ENCODE data around the gene MPP2.

Gene MPP2

GRCh38 chr17:43951750-43952149, 44.4 kb upstream of the MPP2 start:
- Mint-ChIP-seq H3K4me3 (no peak overlapping the region), H3K27me3 (ENCODE audit: low read depth) (peaks cover 88% of the 10 kb centered on the region), H3K4me1 (peaks cover 8% of the 10 kb centered on the region), H3K36me3 (ENCODE audit: low read depth) (no peaks in the 10 kb centered on the region), H3K27ac (no peak overlapping the region), H3K9me3 (no peaks in the 10 kb centered on the region)
- no peak for TF ChIP-seq CTCF (IDR thresholded peaks at IDR 0.05; ENCODE audit: unreplicated experiment in 3 of 3)

GRCh38 chr17:43950554-43950953, 43.2 kb upstream of the MPP2 start:
- Mint-ChIP-seq H3K27ac (no peak overlapping the region), H3K4me3 (no peak overlapping the region), H3K36me3 (ENCODE audit: low read depth) (no peaks in the 10 kb centered on the region), H3K9me3 (no peaks in the 10 kb centered on the region), H3K27me3 (ENCODE audit: low read depth) (peaks cover 76% of the 10 kb centered on the region), H3K4me1 (peaks cover 8% of the 10 kb centered on the region)
- TF ChIP-seq CTCF (IDR thresholded peaks at IDR 0.05; ENCODE audit: unreplicated experiment in 3 of 3), result no peak

GRCh38 chr17:43949781-43950180, 42.4 kb upstream of the MPP2 start:
- peaks cover 8% of the 10 kb centered on the region for H3K4me1 Mint-ChIP-seq
- H3K27ac Mint-ChIP-seq, result no peak overlapping the region
- no peak for TF ChIP-seq CTCF (IDR thresholded peaks at IDR 0.05; ENCODE audit: unreplicated experiment in 3 of 3)
- no peaks in the 10 kb centered on the region for H3K36me3 Mint-ChIP-seq (ENCODE audit: low read depth)
- H3K9me3 Mint-ChIP-seq, result no peaks in the 10 kb centered on the region
- H3K27me3 Mint-ChIP-seq (ENCODE audit: low read depth), result peaks cover 68% of the 10 kb centered on the region
- H3K4me3 Mint-ChIP-seq, result no peak overlapping the region

GRCh38 chr17:43946781-43947180, 39.4 kb upstream of the MPP2 start:
- no peaks in the 10 kb centered on the region for H3K9me3 Mint-ChIP-seq
- H3K27ac Mint-ChIP-seq, result no peak overlapping the region
- no peak for TF ChIP-seq CTCF (IDR thresholded peaks at IDR 0.05; ENCODE audit: unreplicated experiment in 3 of 3)
- no peaks in the 10 kb centered on the region for H3K4me1 Mint-ChIP-seq
- no peaks in the 10 kb centered on the region for H3K36me3 Mint-ChIP-seq (ENCODE audit: low read depth)
- peaks cover 46% of the 10 kb centered on the region for H3K27me3 Mint-ChIP-seq (ENCODE audit: low read depth)
- no peak overlapping the region for H3K4me3 Mint-ChIP-seq

- no peak overlapping the region for H3K4me3 Mint-ChIP-seq
- no peaks in the 10 kb centered on the region for H3K9me3 Mint-ChIP-seq
- no peak overlapping the region for H3K27ac Mint-ChIP-seq
- H3K4me1 Mint-ChIP-seq, result peaks cover 4% of the 10 kb centered on the region
- H3K36me3 Mint-ChIP-seq (ENCODE audit: low read depth), result no peaks in the 10 kb centered on the region
- peaks cover 43% of the 10 kb centered on the region for H3K27me3 Mint-ChIP-seq (ENCODE audit: low read depth)
- no peak for TF ChIP-seq CTCF (IDR thresholded peaks at IDR 0.05; ENCODE audit: unreplicated experiment in 3 of 3)
These were observed 37.9 kb upstream of the MPP2 start for GRCh38 chr17:43945074-43945829.

- Mint-ChIP-seq H3K4me1 (peaks cover 7% of the 10 kb centered on the region), H3K27me3 (ENCODE audit: low read depth) (peaks cover 29% of the 10 kb centered on the region), H3K36me3 (ENCODE audit: low read depth) (no peaks in the 10 kb centered on the region), H3K9me3 (no peaks in the 10 kb centered on the region), H3K4me3 (no peak within 1 kb of the TSS), H3K27ac (peak within 1 kb of the TSS in 1 of 3 experiments; percentile 38)
- TF ChIP-seq CTCF (IDR thresholded peaks at IDR 0.05; ENCODE audit: unreplicated experiment in 3 of 3), result no peak
These were observed 34.8 kb upstream of the MPP2 start, which contains the start of gene PPY for GRCh38 chr17:43942051-43942685. Gene PPY, minus strand, starts transcription at chr17:43942476. Its CDS starts 822 bp downstream, at chr17:43941654.
